GM23338 (cell line): ENCODE data around the gene RPIA. TPM values are rescaled to one million over a fixed set of nuclear protein-coding genes. Genes with fewer than 3 reads are reported as not detected.

Experiments
- ATAC-seq: fragments of 200-7000 bp; cut with Tn5 transposase; 3 replicates; pipeline ENCODE4 v1.9.1; 2020
- DNase-seq: peaks from one replicate; pipeline ENCODE4 v3.0.0-alpha.2; 2015; ENCODE audit warnings: low spot score
- H2AFZ ChIP-seq: fragments of 200-600 bp; sonication (generic); 2 replicates; pipeline ENCODE4 v1.8.0; 2016; ENCODE audit warnings: antibody characterized with exemption, mild to moderate bottlenecking, moderate library complexity
- H3F3A ChIP-seq: fragments of 200-600 bp; sonication (generic); replicated peaks from 2 replicates; pipeline ENCODE4 v1.8.0; 2017; ENCODE audit warnings: antibody characterized with exemption, mixed run types, low read depth
- H3K27ac ChIP-seq: fragments of 200-600 bp; sonication (generic); 2 replicates; pipeline ENCODE4 v1.6.1; 2016; ENCODE audit warnings: low read depth
- H3K27me3 ChIP-seq: fragments of 200-600 bp; sonication (generic); 2 replicates; pipeline ENCODE4 v1.8.0; 2016; ENCODE audit warnings: mild to moderate bottlenecking, mixed run types, moderate library complexity; ENCODE audit not compliant: insufficient read depth
- H3K36me3 ChIP-seq: fragments of 200-600 bp; sonication (generic); 2 replicates; pipeline ENCODE4 v1.8.0; 2016; ENCODE audit warnings: mild to moderate bottlenecking; ENCODE audit not compliant: insufficient read depth
- H3K4me1 ChIP-seq: fragments of 200-600 bp; sonication (generic); 2 replicates; pipeline ENCODE4 v1.8.0; 2016; ENCODE audit warnings: mild to moderate bottlenecking, moderate library complexity; ENCODE audit not compliant: insufficient read depth
- H3K4me2 ChIP-seq: fragments of 200-600 bp; sonication (generic); 2 replicates; pipeline ENCODE4 v1.7.1; 2017; ENCODE audit warnings: mixed run types
- H3K4me3 ChIP-seq: fragments of 200-600 bp; sonication (generic); 2 replicates; pipeline ENCODE4 v1.6.1; 2016; ENCODE audit warnings: mixed run types
- H3K79me2 ChIP-seq: fragments of 200-600 bp; sonication (generic); replicated peaks from 2 replicates; pipeline ENCODE4 v1.8.0; 2017; ENCODE audit warnings: mild to moderate bottlenecking; ENCODE audit not compliant: insufficient read depth
- H3K9me2 ChIP-seq: fragments of 200-600 bp; sonication (generic); 2 replicates; pipeline ENCODE4 v1.8.0; 2017; ENCODE audit not compliant: insufficient read depth
- H4K20me1 ChIP-seq: fragments of 200-600 bp; sonication (generic); replicated peaks from 2 replicates; pipeline ENCODE4 v1.8.0; 2017; ENCODE audit warnings: mild to moderate bottlenecking; ENCODE audit not compliant: insufficient read depth
- H3K27ac Mint-ChIP-seq: 2 replicates; pipeline ENCODE4 v1.8.0; 2020; ENCODE audit warnings: inconsistent platforms, mild to moderate bottlenecking, moderate library complexity, mixed read lengths
- H3K27me3 Mint-ChIP-seq: 3 replicates; pipeline ENCODE4 v1.8.0; 2022; ENCODE audit warnings: low read depth, mild to moderate bottlenecking, moderate library complexity, mixed read lengths, inconsistent platforms; ENCODE audit not compliant: insufficient read depth, poor library complexity
- H3K36me3 Mint-ChIP-seq: 3 replicates; pipeline ENCODE4 v1.8.0; 2021; ENCODE audit warnings: low read depth, mild to moderate bottlenecking, inconsistent platforms, moderate library complexity, mixed read lengths
- H3K4me1 Mint-ChIP-seq: 3 replicates; pipeline ENCODE4 v1.8.0; 2020; ENCODE audit warnings: mild to moderate bottlenecking, inconsistent platforms, mixed read lengths
- H3K4me3 Mint-ChIP-seq: 3 replicates; pipeline ENCODE4 v1.8.0; 2021; ENCODE audit warnings: moderate library complexity, mild to moderate bottlenecking, inconsistent platforms, mixed read lengths
- H3K9me3 Mint-ChIP-seq: 3 replicates; pipeline ENCODE4 v1.8.0; 2020; ENCODE audit warnings: moderate library complexity, mild to moderate bottlenecking, inconsistent platforms, mixed read lengths
- CREB1 ChIP-seq: fragments of 250-450 bp; sonication (Bioruptor Pico); IDR thresholded peaks from 2 replicates; pipeline ENCODE4 v1.5.0; 2020; ENCODE audit warnings: low read depth, mild to moderate bottlenecking, moderate library complexity
- CTCF ChIP-seq, 2 experiments: fragments of 200-600 bp in 1 of 2; sonication (generic) in 1 of 2; conservative IDR thresholded peaks; 2 replicates each; pipeline versions ENCODE4 v1.5.1 to v1.6.1; 2016 to 2017; ENCODE audit warnings: antibody characterized with exemption in 2 of 2, low read depth in 2 of 2, mild to moderate bottlenecking in 2 of 2, moderate library complexity in 1 of 2
- EZH2 ChIP-seq: fragments of 200-600 bp; sonication (generic); IDR thresholded peaks from one replicate; pipeline ENCODE4 v1.8.0; 2017; ENCODE audit warnings: antibody characterized with exemption, mild to moderate bottlenecking, low read depth; ENCODE audit not compliant: unreplicated experiment
- EZH2phosphoT487 ChIP-seq: fragments of 200-600 bp; sonication (generic); IDR thresholded peaks from one replicate; pipeline ENCODE4 v1.8.1; 2018; ENCODE audit warnings: antibody characterized with exemption; ENCODE audit not compliant: unreplicated experiment
- JUNB ChIP-seq: IDR thresholded peaks from one replicate; pipeline ENCODE4 v1.6.1; 2016; ENCODE audit warnings: antibody characterized with exemption; ENCODE audit not compliant: unreplicated experiment
- NANOG ChIP-seq: IDR thresholded peaks from 2 replicates; pipeline ENCODE4 v1.6.1; 2016; ENCODE audit warnings: antibody characterized with exemption, borderline replicate concordance
- POLR2AphosphoS5 ChIP-seq: IDR thresholded peaks from 2 replicates; pipeline ENCODE4 v1.6.1; 2016; ENCODE audit warnings: antibody characterized with exemption, low read depth
- STAT1 ChIP-seq: IDR thresholded peaks from one replicate; pipeline ENCODE4 v1.6.1; 2016; ENCODE audit warnings: antibody characterized with exemption; ENCODE audit not compliant: unreplicated experiment
- ZNF114 ChIP-seq: fragments of 250-450 bp; sonication (Bioruptor Pico); IDR thresholded peaks from 2 replicates; pipeline ENCODE4 v1.5.0; 2020; ENCODE audit warnings: mild to moderate bottlenecking, moderate library complexity
- ZNF331 ChIP-seq: fragments of 250-450 bp; sonication (Bioruptor Pico); IDR thresholded peaks from 2 replicates; pipeline ENCODE4 v1.5.0; 2020; ENCODE audit warnings: low read depth, mild to moderate bottlenecking, moderate library complexity
- polyA plus RNA-seq: library from polyadenylated mRNA; unstranded; fragments of >200 nt; fragmentation: Nextera tagmentation; extraction: Ambion mirVana; gene quantifications from 2 replicates; pipeline ENCODE4 v1.2.1, GENCODE V29; 2016
- total RNA-seq: library from RNA; depleted of rRNA; stranded (reverse); fragments of >200 nt; shearing (Covaris generic); gene quantifications from 2 replicates; pipeline ENCODE4 v1.2.3, GENCODE V29; 2014
- TF ChIP-seq, protein P1 (sequence below): fragments of 250-450 bp; sonication (Bioruptor Pico); IDR thresholded peaks from 2 replicates; pipeline ENCODE4 v1.5.0; 2020; ENCODE audit warnings: mild to moderate bottlenecking, moderate library complexity
- TF ChIP-seq, protein P2 (sequence below): IDR thresholded peaks from one replicate; pipeline ENCODE4 v1.6.1; 2018; ENCODE audit warnings: antibody characterized with exemption; ENCODE audit not compliant: unreplicated experiment
- TF ChIP-seq, protein P3 (sequence below): IDR thresholded peaks from 2 replicates; pipeline ENCODE4 v1.6.1; 2016; ENCODE audit warnings: antibody characterized with exemption

Gene RPIA
- total and polyA plus RNA-seq, 2 experiments from 2014 or later: 18.8 to 22.5 TPM

- Histone ChIP-seq H3K27me3 (peaks cover 28% of the 10 kb centered on the region), H3K79me2 (no peaks in the 10 kb centered on the region), H3K9me2 (no peaks in the 10 kb centered on the region), H4K20me1 (no peaks in the 10 kb centered on the region), H3F3A (no peaks in the 10 kb centered on the region), H3K36me3 (no peaks in the 10 kb centered on the region), H2AFZ (no peak overlapping the region), H3K4me3 (no peak overlapping the region), H3K27ac (no peak overlapping the region), H3K4me2 (no peak overlapping the region), H3K4me1 (no peaks in the 10 kb centered on the region)
- Mint-ChIP-seq H3K27ac (no peak overlapping the region), H3K36me3 (no peaks in the 10 kb centered on the region), H3K4me1 (peaks cover 9% of the 10 kb centered on the region; the same call in 2 of the 3 replicates), H3K9me3 (peaks cover 19% of the 10 kb centered on the region), H3K4me3 (no peak overlapping the region), H3K27me3 (peaks cover 10% of the 10 kb centered on the region)
- TF ChIP-seq ZNF331 (no peak), NANOG (no peak), STAT1 (no peak), ZNF114 (CRISPR knock-in tag) (no peak), EZH2 (no peak), CTCF (conservative IDR thresholded peaks at IDR 0.05; ENCODE audit: low read depth in 2 of 2) (no peak), EZH2phosphoT487 (no peak), CREB1 (CRISPR knock-in tag) (no peak), JUNB (no peak), POLR2AphosphoS5 (no peak)
- TF ChIP-seq, protein P1, sequence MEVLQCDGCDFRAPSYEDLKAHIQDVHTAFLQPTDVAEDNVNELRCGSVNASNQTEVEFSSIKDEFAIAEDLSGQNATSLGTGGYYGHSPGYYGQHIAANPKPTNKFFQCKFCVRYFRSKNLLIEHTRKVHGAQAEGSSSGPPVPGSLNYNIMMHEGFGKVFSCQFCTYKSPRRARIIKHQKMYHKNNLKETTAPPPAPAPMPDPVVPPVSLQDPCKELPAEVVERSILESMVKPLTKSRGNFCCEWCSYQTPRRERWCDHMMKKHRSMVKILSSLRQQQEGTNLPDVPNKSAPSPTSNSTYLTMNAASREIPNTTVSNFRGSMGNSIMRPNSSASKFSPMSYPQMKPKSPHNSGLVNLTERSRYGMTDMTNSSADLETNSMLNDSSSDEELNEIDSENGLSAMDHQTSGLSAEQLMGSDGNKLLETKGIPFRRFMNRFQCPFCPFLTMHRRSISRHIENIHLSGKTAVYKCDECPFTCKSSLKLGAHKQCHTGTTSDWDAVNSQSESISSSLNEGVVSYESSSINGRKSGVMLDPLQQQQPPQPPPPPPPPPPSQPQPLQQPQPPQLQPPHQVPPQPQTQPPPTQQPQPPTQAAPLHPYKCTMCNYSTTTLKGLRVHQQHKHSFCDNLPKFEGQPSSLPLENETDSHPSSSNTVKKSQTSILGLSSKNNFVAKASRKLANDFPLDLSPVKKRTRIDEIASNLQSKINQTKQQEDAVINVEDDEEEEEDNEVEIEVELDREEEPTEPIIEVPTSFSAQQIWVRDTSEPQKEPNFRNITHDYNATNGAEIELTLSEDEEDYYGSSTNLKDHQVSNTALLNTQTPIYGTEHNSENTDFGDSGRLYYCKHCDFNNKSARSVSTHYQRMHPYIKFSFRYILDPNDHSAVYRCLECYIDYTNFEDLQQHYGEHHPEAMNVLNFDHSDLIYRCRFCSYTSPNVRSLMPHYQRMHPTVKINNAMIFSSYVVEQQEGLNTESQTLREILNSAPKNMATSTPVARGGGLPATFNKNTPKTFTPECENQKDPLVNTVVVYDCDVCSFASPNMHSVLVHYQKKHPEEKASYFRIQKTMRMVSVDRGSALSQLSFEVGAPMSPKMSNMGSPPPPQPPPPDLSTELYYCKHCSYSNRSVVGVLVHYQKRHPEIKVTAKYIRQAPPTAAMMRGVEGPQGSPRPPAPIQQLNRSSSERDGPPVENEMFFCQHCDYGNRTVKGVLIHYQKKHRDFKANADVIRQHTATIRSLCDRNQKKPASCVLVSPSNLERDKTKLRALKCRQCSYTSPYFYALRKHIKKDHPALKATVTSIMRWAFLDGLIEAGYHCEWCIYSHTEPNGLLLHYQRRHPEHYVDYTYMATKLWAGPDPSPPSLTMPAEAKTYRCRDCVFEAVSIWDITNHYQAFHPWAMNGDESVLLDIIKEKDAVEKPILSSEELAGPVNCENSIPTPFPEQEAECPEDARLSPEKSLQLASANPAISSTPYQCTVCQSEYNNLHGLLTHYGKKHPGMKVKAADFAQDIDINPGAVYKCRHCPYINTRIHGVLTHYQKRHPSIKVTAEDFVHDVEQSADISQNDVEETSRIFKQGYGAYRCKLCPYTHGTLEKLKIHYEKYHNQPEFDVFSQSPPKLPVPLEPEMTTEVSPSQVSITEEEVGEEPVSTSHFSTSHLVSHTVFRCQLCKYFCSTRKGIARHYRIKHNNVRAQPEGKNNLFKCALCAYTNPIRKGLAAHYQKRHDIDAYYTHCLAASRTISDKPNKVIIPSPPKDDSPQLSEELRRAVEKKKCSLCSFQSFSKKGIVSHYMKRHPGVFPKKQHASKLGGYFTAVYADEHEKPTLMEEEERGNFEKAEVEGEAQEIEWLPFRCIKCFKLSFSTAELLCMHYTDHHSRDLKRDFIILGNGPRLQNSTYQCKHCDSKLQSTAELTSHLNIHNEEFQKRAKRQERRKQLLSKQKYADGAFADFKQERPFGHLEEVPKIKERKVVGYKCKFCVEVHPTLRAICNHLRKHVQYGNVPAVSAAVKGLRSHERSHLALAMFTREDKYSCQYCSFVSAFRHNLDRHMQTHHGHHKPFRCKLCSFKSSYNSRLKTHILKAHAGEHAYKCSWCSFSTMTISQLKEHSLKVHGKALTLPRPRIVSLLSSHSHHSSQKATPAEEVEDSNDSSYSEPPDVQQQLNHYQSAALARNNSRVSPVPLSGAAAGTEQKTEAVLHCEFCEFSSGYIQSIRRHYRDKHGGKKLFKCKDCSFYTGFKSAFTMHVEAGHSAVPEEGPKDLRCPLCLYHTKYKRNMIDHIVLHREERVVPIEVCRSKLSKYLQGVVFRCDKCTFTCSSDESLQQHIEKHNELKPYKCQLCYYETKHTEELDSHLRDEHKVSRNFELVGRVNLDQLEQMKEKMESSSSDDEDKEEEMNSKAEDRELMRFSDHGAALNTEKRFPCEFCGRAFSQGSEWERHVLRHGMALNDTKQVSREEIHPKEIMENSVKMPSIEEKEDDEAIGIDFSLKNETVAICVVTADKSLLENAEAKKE: no peak
- TF ChIP-seq, protein P2, sequence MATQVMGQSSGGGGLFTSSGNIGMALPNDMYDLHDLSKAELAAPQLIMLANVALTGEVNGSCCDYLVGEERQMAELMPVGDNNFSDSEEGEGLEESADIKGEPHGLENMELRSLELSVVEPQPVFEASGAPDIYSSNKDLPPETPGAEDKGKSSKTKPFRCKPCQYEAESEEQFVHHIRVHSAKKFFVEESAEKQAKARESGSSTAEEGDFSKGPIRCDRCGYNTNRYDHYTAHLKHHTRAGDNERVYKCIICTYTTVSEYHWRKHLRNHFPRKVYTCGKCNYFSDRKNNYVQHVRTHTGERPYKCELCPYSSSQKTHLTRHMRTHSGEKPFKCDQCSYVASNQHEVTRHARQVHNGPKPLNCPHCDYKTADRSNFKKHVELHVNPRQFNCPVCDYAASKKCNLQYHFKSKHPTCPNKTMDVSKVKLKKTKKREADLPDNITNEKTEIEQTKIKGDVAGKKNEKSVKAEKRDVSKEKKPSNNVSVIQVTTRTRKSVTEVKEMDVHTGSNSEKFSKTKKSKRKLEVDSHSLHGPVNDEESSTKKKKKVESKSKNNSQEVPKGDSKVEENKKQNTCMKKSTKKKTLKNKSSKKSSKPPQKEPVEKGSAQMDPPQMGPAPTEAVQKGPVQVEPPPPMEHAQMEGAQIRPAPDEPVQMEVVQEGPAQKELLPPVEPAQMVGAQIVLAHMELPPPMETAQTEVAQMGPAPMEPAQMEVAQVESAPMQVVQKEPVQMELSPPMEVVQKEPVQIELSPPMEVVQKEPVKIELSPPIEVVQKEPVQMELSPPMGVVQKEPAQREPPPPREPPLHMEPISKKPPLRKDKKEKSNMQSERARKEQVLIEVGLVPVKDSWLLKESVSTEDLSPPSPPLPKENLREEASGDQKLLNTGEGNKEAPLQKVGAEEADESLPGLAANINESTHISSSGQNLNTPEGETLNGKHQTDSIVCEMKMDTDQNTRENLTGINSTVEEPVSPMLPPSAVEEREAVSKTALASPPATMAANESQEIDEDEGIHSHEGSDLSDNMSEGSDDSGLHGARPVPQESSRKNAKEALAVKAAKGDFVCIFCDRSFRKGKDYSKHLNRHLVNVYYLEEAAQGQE: no peak
- TF ChIP-seq, protein P3, sequence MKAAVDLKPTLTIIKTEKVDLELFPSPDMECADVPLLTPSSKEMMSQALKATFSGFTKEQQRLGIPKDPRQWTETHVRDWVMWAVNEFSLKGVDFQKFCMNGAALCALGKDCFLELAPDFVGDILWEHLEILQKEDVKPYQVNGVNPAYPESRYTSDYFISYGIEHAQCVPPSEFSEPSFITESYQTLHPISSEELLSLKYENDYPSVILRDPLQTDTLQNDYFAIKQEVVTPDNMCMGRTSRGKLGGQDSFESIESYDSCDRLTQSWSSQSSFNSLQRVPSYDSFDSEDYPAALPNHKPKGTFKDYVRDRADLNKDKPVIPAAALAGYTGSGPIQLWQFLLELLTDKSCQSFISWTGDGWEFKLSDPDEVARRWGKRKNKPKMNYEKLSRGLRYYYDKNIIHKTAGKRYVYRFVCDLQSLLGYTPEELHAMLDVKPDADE: no peak
- DNase-seq (no peak), ATAC-seq (no peak)
These were observed 78.5 kb downstream of the RPIA start for GRCh38 chr2:88770016-88770415.
